GM18499 (cell line): ENCODE measurements around the gene RIOK2.
"Not testable (repeated sequence)": the region's sequence is repeated elsewhere in the genome, so short reads cannot be mapped to it uniquely, and the experiment has no call there.

ENCODE experiments used
- ATAC-seq: cut with Tn5 transposase; IDR thresholded peaks from one replicate; pipeline ENCODE4 v1.9.1; 2021; ENCODE audit warnings: moderate number of reproducible peaks; ENCODE audit not compliant: insufficient read depth, unreplicated experiment

RIOK2 gene

DNA sequence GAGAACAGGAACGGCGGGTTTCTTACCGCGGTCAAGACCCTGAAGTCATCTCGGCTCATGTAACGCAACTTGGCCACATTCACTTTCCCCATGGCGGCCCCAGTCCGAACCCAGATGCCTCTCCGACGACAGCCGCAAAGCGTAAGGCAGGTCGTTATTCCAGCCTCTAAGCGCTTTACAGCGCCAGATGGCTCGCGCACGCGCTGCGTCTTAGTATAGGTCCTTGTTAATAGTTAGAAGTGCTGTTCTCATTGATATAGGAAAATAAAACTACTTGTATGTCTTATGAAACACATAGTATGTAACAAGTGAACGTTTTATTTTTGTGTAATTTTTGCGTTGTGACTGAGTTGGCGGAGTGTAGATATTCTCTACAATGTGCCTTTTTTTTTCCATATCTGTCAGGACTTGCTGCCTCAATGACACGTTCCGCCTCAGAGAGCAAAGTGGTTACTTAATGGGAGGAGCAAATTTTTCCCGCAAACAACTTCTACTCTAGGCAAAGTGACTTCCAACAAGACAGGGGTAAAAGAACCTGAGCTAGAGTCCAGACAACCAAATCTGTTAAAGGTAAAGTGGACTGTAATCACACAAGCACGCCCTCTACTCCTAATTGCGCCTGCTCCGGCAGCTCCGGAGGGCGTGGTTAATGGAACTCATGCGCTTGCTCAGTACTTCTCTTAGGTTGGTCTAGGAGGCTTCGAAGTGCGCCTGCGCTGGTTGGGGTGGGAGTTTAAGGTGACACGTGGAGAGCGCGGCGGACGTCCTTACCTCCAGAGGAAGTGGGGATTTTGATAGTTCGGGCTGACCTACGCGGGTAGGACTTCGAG, at the start of gene RIOK2:
TSS of gene RIOK2 (minus strand) at position 148 of the 830 bp plus-strand sequence. CDS start at position 92, 56 bp downstream.
- ATAC-seq: peak; percentile 83

GRCh38 chr5:97231025-97231636, 48.1 kb upstream of the RIOK2 start:
- ATAC-seq: peak; percentile 83

DNA sequence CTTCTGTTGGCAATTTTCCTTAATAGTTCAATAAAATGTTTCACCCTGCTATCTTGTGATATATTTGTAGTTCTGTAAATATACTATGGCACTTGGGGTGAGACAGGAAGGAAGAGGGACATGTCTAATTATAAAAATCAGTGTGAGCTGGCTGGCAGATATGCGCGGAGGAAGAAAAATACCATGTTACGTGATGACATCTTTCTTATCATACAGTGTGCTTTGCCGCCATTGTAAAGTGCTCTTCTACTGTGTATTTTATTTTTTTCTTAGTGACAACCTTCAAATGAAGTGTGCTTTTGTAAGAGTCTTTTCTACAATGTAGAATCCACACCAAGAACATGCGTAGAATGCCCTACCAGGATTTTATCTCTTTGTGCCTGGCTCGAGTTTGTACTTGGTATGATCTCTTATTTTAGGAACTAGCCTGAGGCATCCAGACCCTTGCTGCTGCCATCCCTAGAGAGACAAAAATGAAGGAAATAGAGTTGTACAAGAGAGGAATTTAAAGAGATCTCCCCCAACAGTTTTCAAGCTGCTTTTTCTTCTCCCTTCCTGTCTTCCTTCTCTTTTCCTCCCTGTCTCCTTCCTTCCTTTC, 46.7 kb upstream of the RIOK2 start:
- no peak for ATAC-seq

- ATAC-seq: no peak
Observed at GRCh38 chr5:97229196-97229595, 46.1 kb upstream of the RIOK2 start.

DNA sequence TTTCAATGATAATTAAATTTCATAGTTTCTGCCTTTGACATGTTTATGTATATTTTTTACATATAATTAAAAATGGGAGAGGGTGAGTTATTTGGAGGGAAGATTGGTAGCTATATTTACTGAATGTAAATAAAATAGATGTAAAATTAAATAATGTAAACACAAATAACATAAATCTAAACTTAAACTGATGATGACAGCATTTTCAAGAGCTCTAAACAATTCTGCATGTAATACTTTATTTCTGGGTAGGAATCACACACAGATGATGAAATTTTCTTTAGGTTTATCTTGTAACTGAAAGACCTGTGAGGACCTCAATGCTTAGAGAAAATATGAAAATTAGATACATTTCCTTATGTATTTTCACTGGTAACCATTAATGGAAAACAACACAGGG, 42.2 kb upstream of the RIOK2 start:
- no peak for ATAC-seq

- ATAC-seq: no peak
Observed at GRCh38 chr5:97224112-97224750, 41.2 kb upstream of the RIOK2 start.

- ATAC-seq: no peak
Observed at GRCh38 chr5:97223596-97223995, 40.5 kb upstream of the RIOK2 start.

DNA sequence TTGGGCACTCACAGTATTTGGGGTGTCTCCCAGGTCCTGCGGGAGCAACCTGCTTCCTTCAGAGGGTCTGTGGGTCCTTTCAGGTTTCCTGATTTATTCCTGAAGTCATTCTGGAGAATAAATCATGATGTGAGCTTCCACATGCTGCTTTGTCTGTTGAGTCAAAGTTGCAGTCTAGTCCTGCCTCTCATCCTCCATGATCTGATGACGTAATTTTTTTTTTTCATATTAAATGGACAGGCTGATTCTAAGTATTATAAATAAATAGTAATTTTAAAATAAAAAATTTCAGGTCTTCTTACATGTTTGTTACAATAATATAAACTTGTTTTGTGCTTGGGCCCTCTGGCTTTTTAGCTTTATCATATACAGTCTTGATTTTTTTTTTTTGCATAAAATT, 26.3 kb upstream of the RIOK2 start:
- no peak for ATAC-seq

DNA sequence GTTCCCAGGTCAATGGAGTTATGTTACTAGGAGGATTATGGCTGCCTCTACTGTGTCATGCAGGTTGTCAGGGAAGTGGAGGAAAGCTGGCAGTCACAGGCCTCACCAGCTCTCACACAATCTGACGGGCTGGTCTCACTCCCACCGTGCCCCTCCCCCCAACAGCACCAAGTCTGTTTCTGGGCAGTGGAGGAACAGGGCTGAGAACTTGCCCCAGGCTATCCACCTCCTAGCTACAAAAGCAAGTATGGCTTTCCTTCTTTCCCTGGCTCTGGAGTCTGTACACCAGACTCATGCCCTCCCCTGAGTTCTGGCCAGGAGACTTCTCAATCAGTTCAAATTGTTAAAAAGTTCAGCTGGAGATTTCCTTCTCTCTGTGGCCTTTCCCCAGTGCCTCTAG, 25.7 kb upstream of the RIOK2 start:
- ATAC-seq: no peak

DNA sequence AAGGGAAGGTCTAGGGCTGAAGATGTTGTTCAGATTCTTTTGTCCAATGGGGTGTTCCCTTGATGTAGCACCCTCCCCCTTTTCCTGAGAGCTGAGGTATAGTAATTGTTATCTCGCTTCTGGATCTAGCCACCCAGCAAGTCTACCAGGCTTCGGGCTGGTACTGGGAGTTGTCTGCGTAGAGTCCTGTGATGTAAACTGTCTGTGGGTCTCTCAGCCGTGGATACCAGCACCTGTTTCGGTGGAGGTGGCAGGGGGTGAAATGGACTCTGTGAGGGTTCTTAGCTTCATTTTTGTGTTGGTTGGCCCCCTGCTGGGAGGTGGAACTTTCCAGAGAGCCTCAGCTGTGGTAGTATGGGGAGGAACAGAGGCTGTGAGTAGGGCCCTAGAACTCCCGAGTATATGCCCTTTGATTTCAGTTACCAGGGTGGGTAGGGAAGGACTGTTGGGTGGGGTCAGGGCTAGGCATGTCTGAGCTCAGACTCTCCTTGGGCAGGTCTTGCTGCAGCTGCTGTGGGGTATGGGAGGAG, 25.2 kb upstream of the RIOK2 start:
- no peak for ATAC-seq

DNA sequence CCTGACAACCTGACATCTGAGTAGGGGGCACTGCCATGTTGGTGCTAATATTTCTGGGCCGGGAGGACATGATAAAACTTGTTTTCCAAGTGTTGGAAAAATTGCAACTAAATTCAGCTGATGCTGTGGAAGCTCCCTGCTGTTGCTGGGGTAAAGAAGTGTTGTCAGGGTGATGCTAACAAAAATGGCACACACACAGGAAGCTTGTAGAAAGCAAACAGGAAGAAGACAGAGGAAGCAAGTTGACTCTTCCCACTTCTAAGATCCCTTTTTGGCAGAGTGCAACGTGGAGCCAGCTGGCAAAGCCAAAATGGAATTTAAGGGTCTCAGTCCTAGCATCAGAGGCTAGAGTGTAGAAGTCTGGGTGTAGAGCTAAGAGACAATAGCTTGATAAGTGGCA, 11.3 kb upstream of the RIOK2 start:
- ATAC-seq: no peak

DNA sequence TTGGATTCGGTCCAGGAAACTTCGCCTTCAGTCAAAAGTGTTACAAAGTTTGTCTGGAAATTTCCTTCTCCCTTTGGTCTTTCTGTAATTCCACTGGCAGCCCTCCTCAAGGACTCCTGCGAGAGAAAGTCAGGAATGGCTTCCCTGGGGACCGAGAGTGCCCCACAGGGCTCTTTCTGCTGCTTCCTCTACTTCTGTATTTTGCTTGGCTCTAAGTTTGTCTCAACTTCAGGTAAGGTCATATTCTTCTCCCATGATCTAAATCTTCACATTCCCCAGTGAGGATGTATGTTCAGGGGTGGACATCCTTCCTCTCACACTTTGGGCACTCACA, 10.3 kb upstream of the RIOK2 start:
- ATAC-seq: no peak

DNA sequence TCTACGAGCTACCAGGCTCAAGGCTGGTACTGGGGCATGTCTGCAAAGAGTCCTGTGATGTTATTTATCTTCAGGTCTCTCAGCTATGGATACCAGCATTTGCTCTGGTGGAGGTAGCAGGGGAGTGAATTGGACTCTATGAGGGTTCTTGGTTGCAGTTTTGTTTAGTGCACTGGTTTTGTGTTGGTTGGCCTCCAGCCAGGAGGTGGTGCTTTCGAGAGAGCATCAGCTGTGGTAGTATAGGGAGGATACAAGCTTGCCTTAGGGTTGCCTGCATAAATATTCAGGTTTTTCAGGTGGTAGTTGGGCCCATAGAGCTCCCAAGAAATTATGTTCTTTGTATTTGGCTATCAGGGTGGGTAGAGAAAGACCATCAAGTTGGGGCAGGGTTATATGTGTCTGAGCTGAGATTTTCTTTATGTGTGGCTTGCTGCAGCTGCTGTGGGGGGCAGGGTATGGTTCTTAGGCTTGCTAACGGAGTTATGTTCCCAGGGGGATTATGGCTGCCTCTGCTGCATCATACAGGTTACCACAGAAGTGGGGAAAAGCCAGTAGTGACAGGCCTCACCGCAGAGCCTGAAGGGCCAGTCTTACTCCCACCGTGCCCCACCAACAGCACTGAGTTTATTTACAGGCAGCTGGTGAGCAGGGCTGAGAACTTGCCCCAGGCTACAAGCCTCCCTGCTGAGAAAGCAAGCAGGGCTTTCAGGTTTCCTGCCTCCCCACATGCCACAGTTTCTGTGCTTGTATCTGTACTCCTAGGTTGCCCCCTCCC, 9.7 kb upstream of the RIOK2 start:
- ATAC-seq: no peak

GRCh38 chr5:97191893-97192292, 8.8 kb upstream of the RIOK2 start:
- no peak for ATAC-seq

- not testable (repeated sequence) for ATAC-seq
Observed at GRCh38 chr5:97189523-97189922, 6.5 kb upstream of the RIOK2 start.

DNA sequence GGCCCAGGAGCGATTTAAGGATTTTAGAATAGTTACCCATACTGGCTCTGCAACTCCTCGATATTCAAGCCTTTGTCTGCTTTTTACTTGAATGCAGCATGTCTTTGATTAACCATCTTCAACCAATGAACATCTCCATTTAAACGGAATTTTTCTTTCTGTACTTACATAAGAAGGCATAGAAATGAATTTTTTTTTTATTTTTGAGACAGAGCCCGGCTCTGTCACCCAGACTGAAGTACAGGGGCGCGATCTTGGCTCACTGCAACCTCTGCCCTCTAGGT, 825 bp upstream of the RIOK2 start:
- no peak for ATAC-seq

GRCh38 chr5:97182571-97183099, 412 bp downstream of the RIOK2 start:
- ATAC-seq: no peak

- no peak for ATAC-seq
Observed at GRCh38 chr5:97181856-97182545, 1.0 kb downstream of the RIOK2 start.

DNA sequence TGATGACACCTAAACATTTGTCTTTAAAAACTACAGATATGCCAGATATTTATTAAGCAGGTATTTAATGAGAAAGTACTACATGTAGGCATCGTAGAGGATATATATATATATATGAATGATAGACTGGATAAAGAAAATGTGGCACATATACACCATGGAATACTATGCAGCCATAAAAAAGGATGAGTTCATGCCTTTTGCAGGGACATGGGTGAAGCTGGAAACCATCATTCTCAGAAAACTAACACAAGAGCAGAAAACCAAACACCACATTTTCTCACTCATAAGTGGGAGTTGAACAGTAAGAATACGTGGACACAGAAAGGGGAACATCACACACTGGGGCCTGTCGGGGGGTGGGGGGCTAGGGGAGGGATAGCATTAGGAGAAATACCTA, 3.6 kb downstream of the RIOK2 start:
- not testable (repeated sequence) for ATAC-seq

DNA sequence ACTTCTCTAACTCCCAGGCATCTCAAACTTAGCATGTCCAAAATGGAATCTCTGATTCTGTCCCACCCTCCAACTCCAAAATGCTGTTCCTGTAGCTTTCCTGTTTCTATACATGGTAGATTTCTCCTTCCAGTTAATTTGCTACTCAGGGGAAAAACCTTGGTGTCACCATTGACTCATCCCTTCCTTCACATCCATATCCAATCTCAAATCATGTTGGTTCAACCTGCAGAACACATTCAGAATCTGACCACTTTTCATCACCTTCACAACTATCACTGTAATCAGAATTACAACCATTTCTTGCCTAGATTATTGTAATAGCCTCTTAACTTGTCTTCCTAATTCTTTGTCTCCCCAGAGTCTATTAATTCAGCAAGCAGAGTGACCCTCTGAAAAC, 10.8 kb downstream of the RIOK2 start:
- ATAC-seq: no peak
